ENCODE results near the gene ANKS3.

DNA sequence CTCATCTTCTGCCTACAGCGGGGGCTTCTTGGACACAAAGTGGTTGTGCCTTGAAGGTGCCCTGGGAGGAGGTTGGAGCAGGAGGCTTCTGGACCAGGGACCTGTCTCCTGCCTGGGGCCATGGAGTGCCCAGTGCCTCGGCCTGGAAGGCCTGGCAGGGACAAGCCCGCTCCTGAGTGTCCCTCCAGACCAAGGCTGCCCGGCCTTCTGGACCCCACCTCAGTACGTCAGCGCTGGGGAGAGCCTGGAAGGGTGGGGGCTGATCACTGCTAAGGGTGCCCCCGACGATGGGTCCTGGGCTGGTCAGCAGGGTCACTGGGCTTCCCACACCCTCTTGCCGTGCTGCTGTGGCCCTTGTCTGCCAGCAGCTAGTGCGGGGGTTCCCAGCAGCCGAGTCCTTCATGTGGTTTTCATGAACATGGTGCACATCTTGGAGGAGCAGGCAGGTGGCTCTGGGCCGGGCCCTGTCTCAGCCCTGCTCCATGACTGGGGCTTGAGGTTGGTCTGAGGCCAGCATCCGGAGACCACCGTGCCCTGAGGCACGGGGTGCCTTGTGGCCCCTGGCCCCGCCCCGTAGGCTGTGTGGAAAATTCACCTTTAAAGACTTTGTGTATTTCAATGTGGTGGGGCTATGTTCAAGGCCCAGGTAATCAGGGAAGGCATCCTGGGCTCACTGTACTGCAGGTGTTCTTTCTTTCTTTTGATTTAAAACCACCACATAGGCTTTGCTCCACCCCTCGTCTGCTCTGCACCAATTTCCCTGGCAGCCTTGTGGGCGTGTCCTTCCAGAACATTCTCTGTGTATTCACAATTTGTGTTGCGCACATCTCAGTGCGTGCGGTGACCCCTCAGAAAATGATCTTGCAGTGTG lies 87.1 kb downstream of the ANKS3 start:
- TF ChIP-seq YY1 (IDR thresholded peaks at IDR 0.05; ENCODE audit: extremely low read depth, insufficient replicate concordance, low read depth, low read length) (no peak), POLR2A (IDR thresholded peaks at IDR 0.05; ENCODE audit: borderline replicate concordance, extremely low read depth, insufficient read depth, insufficient read length) (no peak), SIN3A (IDR thresholded peaks at IDR 0.05; ENCODE audit: low read depth) (no peak), ZNF274 (IDR thresholded peaks at IDR 0.05; ENCODE audit: low read depth, low read length) (no peak)
- TF ChIP-seq, protein P1, sequence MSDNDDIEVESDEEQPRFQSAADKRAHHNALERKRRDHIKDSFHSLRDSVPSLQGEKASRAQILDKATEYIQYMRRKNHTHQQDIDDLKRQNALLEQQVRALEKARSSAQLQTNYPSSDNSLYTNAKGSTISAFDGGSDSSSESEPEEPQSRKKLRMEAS (IDR thresholded peaks at IDR 0.05): no peak
- TF ChIP-seq, protein P2, sequence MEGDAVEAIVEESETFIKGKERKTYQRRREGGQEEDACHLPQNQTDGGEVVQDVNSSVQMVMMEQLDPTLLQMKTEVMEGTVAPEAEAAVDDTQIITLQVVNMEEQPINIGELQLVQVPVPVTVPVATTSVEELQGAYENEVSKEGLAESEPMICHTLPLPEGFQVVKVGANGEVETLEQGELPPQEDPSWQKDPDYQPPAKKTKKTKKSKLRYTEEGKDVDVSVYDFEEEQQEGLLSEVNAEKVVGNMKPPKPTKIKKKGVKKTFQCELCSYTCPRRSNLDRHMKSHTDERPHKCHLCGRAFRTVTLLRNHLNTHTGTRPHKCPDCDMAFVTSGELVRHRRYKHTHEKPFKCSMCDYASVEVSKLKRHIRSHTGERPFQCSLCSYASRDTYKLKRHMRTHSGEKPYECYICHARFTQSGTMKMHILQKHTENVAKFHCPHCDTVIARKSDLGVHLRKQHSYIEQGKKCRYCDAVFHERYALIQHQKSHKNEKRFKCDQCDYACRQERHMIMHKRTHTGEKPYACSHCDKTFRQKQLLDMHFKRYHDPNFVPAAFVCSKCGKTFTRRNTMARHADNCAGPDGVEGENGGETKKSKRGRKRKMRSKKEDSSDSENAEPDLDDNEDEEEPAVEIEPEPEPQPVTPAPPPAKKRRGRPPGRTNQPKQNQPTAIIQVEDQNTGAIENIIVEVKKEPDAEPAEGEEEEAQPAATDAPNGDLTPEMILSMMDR (IDR thresholded peaks at IDR 0.05 in 2 of 3, conservative IDR thresholded peaks at IDR 0.05 in 1 of 3; ENCODE audit: borderline replicate concordance in 1 of 3, insufficient read depth in 1 of 3, low read depth in 2 of 3, low read length in 2 of 3): no peak
